ENCODE data around the gene LPP.

The LPP gene

DNA sequence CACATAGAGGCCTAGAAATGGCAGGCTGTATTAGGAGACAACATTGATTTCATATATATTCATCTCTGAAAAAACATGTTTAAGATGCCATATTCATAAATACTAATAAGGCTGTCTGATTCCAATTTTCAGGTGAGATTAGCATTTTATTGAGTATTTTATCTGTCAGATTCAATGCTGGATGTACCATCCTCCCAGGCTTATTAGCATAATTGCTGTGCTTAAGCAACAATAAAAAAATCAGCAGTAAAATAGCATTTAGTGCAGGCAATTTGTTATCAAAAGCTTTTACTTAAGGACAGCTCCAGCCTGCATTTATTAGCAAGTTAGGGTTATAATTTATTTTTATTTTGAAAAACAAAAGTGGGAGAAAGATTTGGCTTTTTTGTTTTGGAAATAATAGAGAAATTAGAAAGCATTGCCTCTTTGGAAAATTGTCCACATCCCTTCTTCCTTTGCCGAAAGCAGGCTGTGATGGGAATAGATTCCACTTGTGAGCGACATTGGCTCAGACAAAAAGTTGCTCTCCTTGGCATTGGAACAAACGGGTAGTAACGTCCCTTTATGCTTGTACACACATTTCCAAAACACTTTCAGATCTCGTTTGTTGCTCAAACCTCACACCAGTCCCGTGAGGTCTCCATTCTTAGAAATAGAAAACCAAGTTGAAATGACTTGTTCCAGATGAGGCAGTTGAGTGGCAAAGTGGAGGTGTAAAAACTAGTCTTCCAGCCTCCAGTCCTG lies 134.0 kb downstream of the LPP start:
- no peak for DNase-seq (ENCODE audit: low read depth in 1 of 2, low spot score in 1 of 2)
- in situ Hi-C loops (cut with HindIII; ENCODE audit: low pct_unique_long_range_greater_than_20kb, low sequenced_read_pairs): loop anchor here (25.0 kb wide), 1 partner anchor 551 kb away; the partner anchor contains the start of gene BCL6
- no peak for TF ChIP-seq JUND (IDR thresholded peaks at IDR 0.05; ENCODE audit: low read depth)

DNA sequence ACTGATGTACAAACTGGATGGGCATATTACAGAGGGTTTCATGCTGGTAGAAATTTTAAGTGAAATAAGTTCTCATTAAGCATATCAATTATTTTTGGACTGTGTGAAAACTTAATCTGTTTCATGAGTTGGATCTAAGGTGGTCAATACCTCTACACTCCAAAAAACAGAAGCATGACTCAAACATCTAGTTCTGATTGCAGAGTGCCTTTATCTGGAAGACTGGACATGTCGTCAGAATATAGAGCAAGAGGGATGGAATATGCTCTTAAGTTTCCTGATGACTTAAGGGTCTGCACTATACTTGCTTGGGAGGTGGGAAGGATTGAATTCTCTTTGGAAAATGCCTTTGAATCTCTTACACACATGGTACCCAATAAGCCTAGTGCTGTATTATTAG lies 138.3 kb downstream of the LPP start:
- no peak for DNase-seq (ENCODE audit: low read depth in 1 of 2, low spot score in 1 of 2)
- no peak for TF ChIP-seq JUND (IDR thresholded peaks at IDR 0.05; ENCODE audit: low read depth)
- in situ Hi-C loops (cut with HindIII; ENCODE audit: low pct_unique_long_range_greater_than_20kb, low sequenced_read_pairs): loop anchor here (25.0 kb wide), 1 partner anchor 555 kb away; the partner anchor contains the start of gene BCL6

DNA sequence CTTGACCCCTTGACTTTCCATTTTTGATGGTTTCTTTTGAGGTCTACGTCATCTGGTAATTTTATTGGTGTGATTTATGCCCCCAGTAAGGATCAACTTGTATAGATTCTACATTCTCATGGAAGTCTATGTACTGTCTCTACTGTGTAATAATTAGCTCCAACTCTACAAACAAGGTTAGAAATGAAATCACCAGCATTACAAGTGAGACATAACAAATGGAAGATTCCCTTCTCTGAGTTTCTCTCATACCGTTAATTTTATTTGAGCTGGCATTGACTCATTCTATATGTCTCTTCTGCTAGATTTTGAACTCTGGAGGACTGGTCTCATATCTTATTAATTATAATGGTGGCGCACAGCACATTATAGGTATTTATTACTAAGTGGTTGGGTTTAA lies 138.9 kb downstream of the LPP start:
- TF ChIP-seq JUND (IDR thresholded peaks at IDR 0.05; ENCODE audit: low read depth): no peak
- DNase-seq (ENCODE audit: low read depth in 1 of 2, low spot score in 1 of 2): no peak
- in situ Hi-C loops (cut with HindIII; ENCODE audit: low pct_unique_long_range_greater_than_20kb, low sequenced_read_pairs): loop anchor here (25.0 kb wide), 1 partner anchor 556 kb away; the partner anchor contains the start of gene BCL6

DNA sequence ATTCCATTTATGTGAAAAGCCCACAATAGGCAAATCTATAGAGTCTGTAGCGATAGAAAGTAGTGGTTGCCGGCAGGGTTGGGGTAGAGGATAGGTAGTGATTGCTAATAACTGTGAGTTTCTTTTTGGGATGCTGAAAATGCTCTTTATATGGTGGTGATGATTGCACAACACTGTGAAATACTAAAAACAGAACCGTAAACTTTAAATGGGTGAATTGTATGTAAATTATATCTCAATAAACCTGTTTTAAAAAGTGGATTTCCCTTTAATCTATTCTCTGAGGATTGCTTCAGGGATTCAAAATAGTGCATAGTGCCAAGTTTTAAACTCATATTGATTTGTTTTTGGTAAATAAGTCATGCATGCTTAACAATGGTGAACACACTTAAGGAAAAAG lies 140.2 kb downstream of the LPP start:
- in situ Hi-C loops (cut with HindIII; ENCODE audit: low pct_unique_long_range_greater_than_20kb, low sequenced_read_pairs): loop anchor here (25.0 kb wide), 1 partner anchor 557 kb away; the partner anchor contains the start of gene BCL6
- DNase-seq (ENCODE audit: low read depth in 1 of 2, low spot score in 1 of 2): no peak
- no peak for TF ChIP-seq JUND (IDR thresholded peaks at IDR 0.05; ENCODE audit: low read depth)

DNA sequence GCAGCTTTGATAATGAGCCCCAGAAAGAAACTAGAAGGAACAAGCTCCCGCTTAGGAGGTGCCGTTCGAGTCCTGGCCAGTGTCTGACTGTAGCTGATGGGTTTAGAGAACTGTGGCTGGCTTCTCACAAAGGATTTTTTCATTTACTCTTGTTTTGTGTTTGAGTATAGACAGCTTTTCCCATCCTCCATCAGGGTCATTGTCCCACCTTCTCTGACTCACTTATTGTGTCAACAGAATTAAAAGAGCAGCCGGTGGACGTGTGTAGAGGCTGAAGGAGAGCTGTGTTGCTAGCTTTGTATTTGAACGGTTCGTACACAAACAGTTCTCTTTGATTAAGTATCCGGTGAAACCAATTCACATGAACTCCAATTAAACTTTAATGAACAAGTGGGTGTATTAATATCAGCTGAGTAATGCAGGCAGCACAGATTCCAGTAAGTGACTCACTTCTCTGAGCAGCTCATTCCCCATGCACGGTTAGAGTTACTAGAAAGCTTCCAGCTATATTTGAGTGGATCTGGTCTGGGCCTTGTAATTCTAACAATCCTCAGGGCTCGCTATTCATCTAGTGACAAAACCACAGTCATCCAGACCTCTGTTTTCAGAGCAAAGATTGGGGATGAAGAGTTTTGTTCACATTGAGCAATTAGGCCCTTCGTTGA lies 141.0 kb downstream of the LPP start:
- TF ChIP-seq JUND (IDR thresholded peaks at IDR 0.05; ENCODE audit: low read depth): no peak
- DNase-seq (ENCODE audit: low read depth in 1 of 2, low spot score in 1 of 2): no peak
- in situ Hi-C loops (cut with HindIII; ENCODE audit: low pct_unique_long_range_greater_than_20kb, low sequenced_read_pairs): loop anchor here (25.0 kb wide), 1 partner anchor 558 kb away; the partner anchor contains the start of gene BCL6

DNA sequence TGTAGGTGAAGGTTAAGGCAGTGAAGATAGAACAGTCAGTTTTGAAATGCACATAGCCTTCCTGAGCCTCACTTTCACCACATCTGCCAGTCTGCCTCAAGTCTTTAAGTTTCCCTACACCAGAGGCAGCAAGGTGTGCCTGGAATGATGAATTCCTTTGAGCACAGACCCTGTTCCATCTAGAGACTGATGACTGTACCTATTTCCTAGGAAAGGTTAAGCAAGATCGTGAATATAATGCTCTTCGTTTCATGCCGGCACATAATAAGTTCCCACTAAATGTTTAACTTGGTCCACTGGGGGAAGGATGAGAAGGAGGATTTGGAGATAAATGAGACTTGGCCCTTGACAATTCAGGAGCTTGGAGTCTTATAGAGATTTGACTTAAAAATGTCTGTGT lies 141.9 kb downstream of the LPP start:
- in situ Hi-C loops (cut with HindIII; ENCODE audit: low pct_unique_long_range_greater_than_20kb, low sequenced_read_pairs): loop anchor here (25.0 kb wide), 1 partner anchor 559 kb away; the partner anchor contains the start of gene BCL6
- no peak for TF ChIP-seq JUND (IDR thresholded peaks at IDR 0.05; ENCODE audit: low read depth)

DNA sequence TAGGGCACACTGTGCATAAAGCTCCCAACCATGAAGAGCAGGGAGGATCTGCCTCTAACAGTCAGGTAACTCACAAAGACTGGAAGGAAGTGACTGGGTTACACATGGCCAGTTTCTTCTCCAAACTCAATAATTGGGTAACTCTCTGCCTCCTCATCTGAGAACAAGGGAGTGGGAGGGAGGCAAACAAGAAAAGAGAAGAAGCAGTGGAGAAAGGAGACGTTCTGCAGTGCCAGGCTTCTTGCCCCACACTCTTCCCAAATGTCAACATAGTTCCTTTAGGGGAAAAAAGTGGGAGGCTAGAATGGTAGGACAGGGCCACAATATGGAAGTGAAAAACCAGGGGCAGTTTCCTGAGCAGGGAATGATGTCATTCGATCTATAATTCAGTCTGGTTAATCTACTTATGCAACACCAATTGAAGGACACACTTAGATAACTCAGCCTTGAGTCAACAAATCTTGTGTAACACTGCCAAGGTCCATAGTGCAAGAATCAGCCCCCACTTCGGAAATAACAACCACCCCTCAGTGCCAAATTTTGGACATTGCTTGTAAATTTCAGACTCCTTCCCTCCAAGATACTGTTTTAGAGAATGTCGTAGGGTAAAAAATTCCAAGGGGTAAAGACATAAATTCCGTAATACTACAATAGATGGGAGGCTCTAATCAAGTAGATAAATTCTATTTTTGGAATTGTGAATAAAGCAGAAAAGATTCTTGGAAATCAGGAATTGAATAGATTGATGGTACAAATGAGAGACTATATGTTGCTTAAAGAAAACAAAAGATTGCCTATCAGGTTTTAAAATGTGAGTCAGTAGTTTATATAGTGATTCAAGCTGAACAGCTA lies 143.0 kb downstream of the LPP start:
- no peak for DNase-seq (ENCODE audit: low read depth in 1 of 2, low spot score in 1 of 2)
- TF ChIP-seq JUND (IDR thresholded peaks at IDR 0.05; ENCODE audit: low read depth): no peak
- in situ Hi-C loops (cut with HindIII; ENCODE audit: low pct_unique_long_range_greater_than_20kb, low sequenced_read_pairs): loop anchor here (25.0 kb wide), 1 partner anchor 560 kb away; the partner anchor contains the start of gene BCL6

More for the DNA sequence above, 141.9 kb downstream of the LPP start:
- no peak for DNase-seq (ENCODE audit: low read depth in 1 of 2, low spot score in 1 of 2)

DNA sequence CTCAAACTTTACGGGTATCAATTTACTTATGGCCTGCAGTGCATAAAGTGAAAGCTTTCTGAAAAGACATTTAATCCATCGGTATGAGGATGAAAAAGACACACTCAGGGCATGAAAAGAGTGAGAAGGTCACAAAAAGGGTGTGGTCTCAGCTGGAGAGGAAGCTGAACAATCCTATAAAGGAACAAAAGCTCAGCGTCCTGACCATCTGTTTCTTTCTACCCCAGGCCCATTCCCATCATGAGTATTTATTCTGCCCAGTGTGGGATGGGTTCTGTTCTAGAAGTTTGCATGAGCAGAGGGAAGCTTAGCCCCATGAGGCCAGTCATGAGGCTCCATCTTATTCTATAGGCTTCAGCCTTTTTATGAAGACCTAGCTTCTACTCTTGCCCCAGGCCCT lies 144.6 kb downstream of the LPP start:
- in situ Hi-C loops (cut with HindIII; ENCODE audit: low pct_unique_long_range_greater_than_20kb, low sequenced_read_pairs): loop anchor here (25.0 kb wide), 1 partner anchor 561 kb away; the partner anchor contains the start of gene BCL6
- no peak for DNase-seq (ENCODE audit: low read depth in 1 of 2, low spot score in 1 of 2)
- TF ChIP-seq JUND (IDR thresholded peaks at IDR 0.05; ENCODE audit: low read depth): no peak

DNA sequence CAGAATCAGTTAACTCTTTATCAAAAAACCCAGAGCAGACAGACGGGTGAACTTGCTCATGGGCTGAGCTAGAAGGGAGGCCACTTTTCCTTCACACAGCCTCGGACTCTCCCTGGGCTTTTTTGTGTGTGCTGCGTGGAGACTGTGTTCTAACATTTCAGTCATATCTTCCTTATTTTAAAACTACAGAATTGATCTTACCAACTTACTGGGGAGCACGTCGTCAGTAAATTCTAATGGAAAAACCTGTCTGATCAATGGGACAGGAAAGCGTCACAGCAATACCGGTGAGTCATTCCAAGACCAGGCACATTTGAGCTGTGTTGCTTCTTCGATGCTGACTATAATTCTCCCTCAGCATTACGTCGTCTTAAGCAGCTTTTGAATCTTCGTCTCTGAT lies 145.1 kb downstream of the LPP start:
- TF ChIP-seq JUND (IDR thresholded peaks at IDR 0.05; ENCODE audit: low read depth): no peak
- in situ Hi-C loops (cut with HindIII; ENCODE audit: low pct_unique_long_range_greater_than_20kb, low sequenced_read_pairs): loop anchor here (25.0 kb wide), 1 partner anchor 562 kb away; the partner anchor contains the start of gene BCL6
- DNase-seq (ENCODE audit: low read depth in 1 of 2, low spot score in 1 of 2): no peak

DNA sequence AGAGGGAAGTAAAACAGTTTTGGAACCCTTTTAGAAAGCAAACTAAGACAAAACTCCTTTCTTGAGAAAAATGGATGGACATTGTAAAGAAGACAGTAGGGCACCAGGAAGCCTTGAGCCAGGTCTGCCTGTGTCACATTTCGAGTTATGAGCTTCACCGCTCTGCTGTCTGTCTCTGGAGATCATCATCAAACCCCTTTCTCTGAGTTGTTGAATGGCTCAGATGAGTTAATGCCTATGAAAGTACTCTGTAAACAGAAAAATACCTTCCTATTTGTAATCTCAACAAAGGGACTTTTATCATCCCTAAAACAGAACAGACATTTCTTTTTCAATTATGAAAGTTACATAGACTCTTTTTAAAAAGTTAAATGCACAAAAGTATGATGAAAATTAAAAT lies 145.8 kb downstream of the LPP start:
- DNase-seq (ENCODE audit: low read depth in 1 of 2, low spot score in 1 of 2): no peak
- in situ Hi-C loops (cut with HindIII; ENCODE audit: low pct_unique_long_range_greater_than_20kb, low sequenced_read_pairs): loop anchor here (25.0 kb wide), 1 partner anchor 562 kb away; the partner anchor contains the start of gene BCL6
- TF ChIP-seq JUND (IDR thresholded peaks at IDR 0.05; ENCODE audit: low read depth): no peak

DNA sequence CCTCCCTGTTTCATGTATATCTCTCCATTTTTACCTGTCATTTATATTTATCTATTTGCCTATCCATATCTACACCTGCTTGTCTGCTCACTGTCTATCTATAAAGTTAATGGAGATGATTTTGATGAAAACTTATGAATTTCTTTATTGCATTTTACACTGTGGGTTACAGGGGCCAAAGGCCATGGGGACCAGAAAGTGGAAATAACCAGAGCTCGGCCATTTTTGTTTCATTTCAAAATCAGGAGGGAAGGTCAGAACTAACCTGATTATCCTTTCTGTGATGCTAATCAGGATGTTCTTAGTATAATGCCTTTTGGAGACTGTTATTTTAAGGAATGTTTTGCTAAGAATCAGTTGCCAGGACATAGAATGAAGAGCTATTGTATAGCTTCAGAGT lies 147.2 kb downstream of the LPP start:
- TF ChIP-seq JUND (IDR thresholded peaks at IDR 0.05; ENCODE audit: low read depth): no peak
- in situ Hi-C loops (cut with HindIII; ENCODE audit: low pct_unique_long_range_greater_than_20kb, low sequenced_read_pairs): no loop called here
- no peak for DNase-seq (ENCODE audit: low read depth in 1 of 2, low spot score in 1 of 2)

DNA sequence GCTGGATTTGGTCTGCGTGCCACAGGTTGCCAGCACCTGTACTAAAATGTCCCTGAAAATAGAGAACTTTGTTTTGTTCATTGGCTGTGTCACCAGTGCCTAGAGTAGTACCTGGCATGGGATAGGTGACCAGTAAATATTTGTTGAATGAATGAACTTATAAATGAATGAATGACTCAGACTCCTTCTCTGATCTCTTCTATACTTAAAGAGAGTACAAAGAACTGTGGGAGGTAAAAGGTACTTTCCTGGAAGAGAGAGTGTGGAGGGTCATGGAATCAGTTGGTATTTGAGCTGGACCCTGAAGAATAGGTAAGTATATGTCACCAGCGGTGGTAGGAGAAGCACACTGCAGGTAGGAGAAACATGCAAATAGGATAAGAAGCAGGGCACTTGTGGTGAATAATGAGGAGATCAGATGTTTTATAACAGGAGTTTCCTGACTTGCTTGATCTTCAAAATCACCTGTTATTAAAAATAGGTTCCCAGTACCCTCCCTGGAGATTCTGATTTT lies 149.4 kb downstream of the LPP start:
- in situ Hi-C loops (cut with HindIII; ENCODE audit: low pct_unique_long_range_greater_than_20kb, low sequenced_read_pairs): no loop called here
- no peak for DNase-seq (ENCODE audit: low read depth in 1 of 2, low spot score in 1 of 2)
- TF ChIP-seq JUND (IDR thresholded peaks at IDR 0.05; ENCODE audit: low read depth): no peak
